VCaP (cell line): ENCODE data around the gene MTIF2.
A peak's percentile ranks its signal among the peaks of the same experiment; 100 is the strongest.

Experiments used
- H3K27ac ChIP-seq: fragments of 450-650 bp; 2 replicates; pipeline ENCODE4 v1.5.1; 2017
- CTCF ChIP-seq: fragments of 450-650 bp; conservative IDR thresholded peaks from 2 replicates; pipeline ENCODE4 v1.5.1; 2017; ENCODE audit warnings: mild to moderate bottlenecking, moderate library complexity

The MTIF2 gene

DNA sequence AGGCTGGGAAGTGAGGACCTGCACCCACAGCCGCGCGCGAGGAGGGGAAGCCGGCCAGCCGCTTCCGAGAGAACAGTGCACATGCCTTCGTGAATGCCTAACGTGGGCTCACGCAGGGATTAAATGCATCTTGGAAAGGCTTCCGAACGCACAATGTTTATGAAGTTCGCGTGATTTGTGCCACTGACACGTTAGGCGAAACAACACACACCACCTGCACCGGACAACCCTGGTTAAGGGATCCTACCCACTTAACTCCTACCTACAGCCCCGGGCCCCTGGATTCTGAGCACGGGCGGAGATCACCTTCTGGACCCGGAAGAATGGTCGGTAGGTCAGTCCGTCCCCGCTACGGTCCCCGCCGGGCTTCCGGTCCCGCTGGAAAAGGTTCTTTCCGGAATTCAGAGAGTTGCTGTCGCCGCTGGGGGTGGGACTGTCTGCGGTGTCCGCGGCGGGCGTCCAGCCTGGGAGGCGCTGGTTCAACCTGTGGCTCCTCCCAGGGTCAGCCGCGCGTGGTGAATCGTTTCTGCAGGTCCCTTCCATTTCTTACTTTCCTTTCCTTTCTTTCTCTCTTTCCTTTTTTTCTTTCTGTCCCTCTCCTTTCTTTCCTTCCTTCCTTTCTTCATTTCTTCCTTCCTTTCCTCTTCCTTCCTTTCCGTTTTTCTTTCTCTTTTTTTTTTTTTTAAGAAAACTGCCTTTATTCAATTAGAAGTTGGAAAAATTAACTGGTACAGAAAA lies at the start of gene MTIF2:
MTIF2 (minus strand) TSS at position 325 of the 738 bp plus-strand sequence. CDS start 5,373 bp downstream, outside the sequence.
- TF ChIP-seq CTCF: no peak
- peak within 1 kb of the TSS; percentile 89 for H3K27ac ChIP-seq

DNA sequence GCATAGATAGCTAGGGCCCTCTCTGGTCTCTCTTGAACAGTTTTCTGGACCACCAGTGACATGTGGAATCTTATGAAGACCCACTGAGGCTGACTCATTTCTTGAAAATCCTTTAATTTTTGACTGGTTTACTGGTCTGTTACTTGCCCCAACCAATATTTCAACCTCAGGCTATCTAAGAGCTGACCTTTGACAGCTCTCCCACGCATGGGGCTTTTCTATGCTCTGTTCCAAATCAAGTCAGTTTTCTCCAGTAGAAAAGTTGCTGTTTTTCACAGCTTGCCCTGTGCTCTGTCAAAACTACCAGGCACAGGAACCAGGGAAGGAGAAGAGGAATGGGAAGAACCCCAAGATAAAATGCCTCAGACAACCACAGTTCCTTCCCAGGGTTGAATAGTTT lies 46.0 kb upstream of the MTIF2 start:
- no peak overlapping the region for H3K27ac ChIP-seq
- no peak for TF ChIP-seq CTCF

DNA sequence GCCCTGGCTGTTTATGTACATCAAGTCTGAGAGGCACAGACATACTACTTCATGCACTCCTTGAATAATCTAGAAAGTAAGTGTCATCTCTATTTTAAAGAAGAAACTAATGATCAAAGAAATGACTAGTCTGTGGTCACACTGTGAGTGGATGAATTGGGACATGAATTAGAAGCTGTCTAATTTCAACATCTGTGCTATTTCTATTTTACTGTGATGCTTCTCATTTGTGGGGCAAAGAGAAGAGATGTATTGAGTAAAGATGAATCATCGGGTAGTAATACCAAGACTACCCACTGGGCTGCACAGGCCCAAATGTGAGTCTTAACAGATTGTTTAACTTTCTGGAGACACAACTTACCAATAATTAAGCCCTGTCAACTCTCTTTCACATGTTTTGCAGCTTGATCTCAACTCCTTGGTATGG lies 42.4 kb upstream of the MTIF2 start:
- TF ChIP-seq CTCF: no peak
- H3K27ac ChIP-seq: no peak overlapping the region

- H3K27ac ChIP-seq: no peak overlapping the region
- no peak for TF ChIP-seq CTCF
Measured at GRCh38 chr2:55309446-55309845, 40.4 kb upstream of the MTIF2 start.

DNA sequence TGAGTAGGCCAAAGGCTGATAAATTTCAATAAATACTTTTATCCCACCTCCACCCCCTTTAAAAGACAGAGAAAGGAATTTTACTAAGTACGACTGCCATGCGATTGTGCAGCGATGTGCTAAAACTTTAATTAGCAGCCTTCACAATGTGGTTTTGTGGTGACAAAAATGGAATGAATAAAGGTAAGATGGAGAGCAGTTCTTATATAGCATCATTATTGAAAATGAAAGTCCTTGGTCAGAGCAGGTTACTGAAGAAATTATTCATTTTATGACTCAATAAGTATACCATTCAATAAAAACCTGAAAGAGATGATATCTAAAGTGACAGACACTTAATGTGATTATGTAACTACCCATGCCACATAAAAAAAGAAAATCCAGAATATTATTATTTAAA lies 33.2 kb upstream of the MTIF2 start:
- no peak for TF ChIP-seq CTCF
- H3K27ac ChIP-seq: no peak overlapping the region

GRCh38 chr2:55301277-55301676 lies 32.2 kb upstream of the MTIF2 start:
- no peak overlapping the region for H3K27ac ChIP-seq
- no peak for TF ChIP-seq CTCF

DNA sequence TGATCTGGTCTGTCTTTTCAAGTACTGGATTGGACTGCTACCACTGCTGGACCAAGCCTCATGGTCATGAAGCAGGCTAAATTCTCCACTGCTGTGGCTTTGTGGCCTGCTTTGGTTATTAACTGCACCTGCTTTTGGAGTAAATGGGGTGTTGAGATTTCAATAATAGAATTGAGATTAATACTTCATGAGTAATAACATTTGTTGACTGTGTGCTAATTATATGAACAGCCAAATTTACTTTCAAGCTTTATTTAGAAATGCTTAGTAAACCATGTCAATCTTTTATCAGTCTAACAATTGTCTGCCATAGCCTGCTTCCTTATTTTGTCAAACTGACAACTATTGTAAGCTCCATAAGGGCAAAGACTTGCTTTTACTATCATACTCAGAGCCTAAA lies 27.4 kb upstream of the MTIF2 start:
- no peak overlapping the region for H3K27ac ChIP-seq
- TF ChIP-seq CTCF: no peak
